Right ventricle myocardium inferior (tissue), 1 donor: Measurements from ENCODE around the gene RBM43. TPM values are rescaled to one million over a fixed set of nuclear protein-coding genes. Genes with fewer than 3 reads are reported as not detected.
"Not testable (repeated sequence)": the region's sequence is repeated elsewhere in the genome, so short reads cannot be mapped to it uniquely, and the experiment has no call there.

ENCODE experiments used
- ATAC-seq: fragments of 200-7000 bp; cut with Tn5 transposase; one replicate; pipeline ENCODE4 v1.9.1; 2020; ENCODE audit warnings: mild to moderate bottlenecking, moderate library complexity
- DNase-seq: peaks from one replicate; pipeline ENCODE4 v3.0.0; 2021; ENCODE audit errors: missing footprints
- intact Hi-C: fragments of 100-400 bp; cut with DNase I; formaldehyde crosslinking; loops from one replicate; pipeline ENCODE4 v1.11.0; 2022
- long read RNA-seq: library from polyadenylated mRNA; unstranded; transcript quantifications from one replicate; pipeline ENCODE4 v2.0.0, GENCODE V29; 2021
- total RNA-seq: library from RNA; stranded (reverse); fragmentation: NEBNext Ultra II Directional; extraction: Animal tissue kit (Norgen Biotek cat#: 25700); gene quantifications from one replicate; pipeline ENCODE4 v1.2.1, GENCODE V29; 2021
- donor health status: DM: no; HTN: yes; CAD: no; lungs with severe emphysema.

RBM43 gene
- 2.1 TPM for total RNA-seq
- long read RNA-seq: 0 reads

DNA sequence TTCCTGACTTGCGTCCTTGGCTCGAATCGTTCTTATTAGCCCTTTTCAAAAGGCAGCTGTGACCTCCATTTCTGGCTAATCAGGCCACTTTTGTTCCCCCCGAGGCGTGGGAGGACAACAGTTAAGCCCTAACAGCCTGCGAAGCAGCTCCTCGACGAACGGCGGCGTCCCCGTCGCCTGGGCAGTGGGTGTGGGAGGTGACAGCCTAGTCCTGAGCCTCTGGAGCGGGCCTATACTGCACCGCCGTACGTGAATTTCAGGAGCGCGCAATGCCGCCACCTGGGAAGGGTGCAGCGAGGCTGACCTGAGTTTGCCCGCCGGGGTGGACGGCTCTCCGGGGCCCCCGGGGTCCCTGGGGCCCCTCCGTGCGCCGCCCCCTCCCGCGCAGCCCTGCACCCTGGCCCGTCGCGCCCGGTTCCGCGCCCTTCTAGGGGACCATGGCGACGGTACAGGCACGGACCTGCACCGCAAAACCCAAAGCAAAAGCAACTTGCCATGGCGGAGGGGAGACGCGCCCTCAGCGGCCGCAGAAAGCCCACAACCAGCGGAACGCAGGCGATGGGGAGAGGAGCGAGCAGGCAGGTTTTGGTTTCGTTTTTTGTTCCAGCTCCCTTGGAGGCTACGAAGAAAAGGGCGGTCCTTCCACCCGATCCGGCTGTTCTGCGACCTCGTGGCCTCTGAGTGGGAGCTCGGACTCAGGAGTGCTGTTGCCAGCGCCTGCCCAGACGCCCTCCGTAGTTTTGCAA lies at the start of gene RBM43:
TSS of gene RBM43 (minus strand) at position 633 of the 746 bp plus-strand sequence. CDS start at position 497, 136 bp downstream.
- DNase-seq (peak; percentile 93), ATAC-seq (peak; percentile 96)
- intact Hi-C loops: loop anchor here (2.0 kb wide), 1 partner anchor 27 kb away; the partner anchor contains the start of gene NMI

DNA sequence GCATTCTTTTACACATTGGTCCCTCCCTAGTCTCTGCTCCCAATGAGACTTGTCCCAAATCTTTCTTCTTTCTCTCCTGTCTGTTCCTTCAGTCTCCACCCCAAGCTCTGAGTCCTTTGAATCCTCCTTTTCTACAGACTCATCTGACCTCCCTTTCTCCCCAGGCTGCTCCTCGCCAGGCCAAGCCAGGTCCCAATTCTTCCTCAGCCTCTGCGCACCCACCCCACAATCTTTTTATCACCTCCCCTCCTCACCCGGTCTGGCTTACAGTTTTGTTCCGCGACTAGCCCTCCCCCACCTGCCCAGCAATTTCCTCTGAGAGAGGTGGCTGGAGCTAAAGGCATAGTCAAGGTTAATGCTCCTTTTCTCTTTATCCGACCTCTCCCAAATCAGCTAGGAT lies 48.6 kb upstream of the RBM43 start:
- intact Hi-C loops, ATAC-seq, DNase-seq: not testable (repeated sequence)

DNA sequence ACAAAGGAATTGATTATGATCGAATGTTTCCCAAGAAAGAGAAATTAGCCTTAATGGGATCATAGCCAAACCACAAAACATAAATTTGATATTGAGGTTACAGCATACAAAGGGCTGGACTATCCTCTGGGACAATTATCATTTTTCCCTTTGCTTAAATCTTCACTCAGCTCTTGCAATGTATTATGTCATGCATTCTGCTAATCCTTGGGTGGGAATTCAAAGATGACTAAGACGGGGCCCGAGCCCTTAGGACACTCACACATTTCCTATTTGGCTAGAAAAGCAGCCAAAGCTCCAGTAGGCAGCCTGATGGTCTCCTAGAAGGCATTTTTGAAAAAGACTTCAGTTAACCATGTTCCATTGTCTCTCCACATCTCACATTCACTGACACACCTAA lies 45.0 kb upstream of the RBM43 start:
- peak; percentile 86 for ATAC-seq
- DNase-seq: no peak
- intact Hi-C loops: no loop called here

DNA sequence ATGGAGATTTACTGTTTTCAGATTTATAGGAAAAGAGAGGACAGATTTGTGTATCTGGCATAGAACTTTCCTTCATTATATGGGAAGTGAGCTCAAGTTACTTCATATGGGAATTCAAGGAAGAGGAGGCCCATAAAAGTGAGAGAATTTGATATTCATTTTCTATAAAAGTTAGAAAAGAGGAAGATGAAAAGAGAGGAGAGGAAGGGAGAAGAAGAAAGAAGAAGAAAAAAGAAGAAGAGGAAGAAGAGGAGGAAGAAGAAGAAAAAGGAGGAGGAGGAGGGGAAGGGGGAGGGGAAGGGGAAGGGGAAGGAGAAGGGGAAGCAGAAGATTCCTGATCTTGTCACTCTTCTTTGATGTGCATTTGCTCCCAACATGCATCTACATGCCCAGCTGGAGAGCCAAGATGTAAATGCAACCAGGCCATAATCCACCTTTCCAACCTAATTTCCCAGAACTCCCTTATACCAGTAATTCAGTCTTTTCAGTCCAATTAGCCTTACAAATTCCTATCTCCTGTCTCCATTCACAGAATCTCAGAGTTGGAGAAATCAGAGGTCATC lies 43.5 kb upstream of the RBM43 start:
- intact Hi-C loops: no loop called here
- no peak for DNase-seq
- no peak for ATAC-seq

DNA sequence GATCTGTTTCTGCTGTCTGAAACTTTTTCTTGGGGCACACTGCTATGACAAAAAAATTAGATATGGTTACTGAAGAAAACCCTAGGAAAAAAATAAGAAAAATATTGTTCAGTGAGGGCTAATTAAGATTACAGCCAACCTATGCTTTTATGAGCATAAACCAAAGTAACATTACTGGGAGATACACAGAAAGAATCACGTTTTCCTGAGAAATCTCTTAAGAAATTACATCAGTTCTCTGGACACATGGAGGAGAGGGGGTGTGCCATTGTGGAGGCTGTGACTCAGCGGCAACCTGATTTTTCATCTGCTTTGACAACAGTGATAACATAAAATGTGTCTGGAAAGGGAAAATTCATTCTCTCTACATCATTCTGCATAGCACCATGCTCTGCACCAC lies 41.2 kb upstream of the RBM43 start:
- intact Hi-C loops: no loop called here
- no peak for DNase-seq
- ATAC-seq: no peak

DNA sequence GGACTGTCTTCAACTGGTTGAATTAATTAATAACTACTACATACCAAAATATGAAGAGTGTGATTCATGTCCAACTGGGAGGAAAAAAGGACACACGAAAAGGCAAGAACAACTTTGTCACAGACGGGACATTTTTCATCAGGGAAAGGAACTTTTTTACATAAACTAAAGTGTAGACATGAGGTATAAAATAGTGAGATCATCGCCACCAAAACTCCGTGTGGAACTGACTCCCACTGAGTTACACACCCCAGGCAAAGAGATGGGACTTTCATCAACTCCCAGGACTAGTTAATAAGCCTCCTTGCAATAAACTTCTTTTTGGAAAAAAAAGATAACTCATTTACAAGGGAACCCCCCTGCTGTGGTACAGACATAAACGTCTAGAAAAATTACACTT lies 40.7 kb upstream of the RBM43 start:
- intact Hi-C loops: no loop called here
- ATAC-seq: no peak

DNA sequence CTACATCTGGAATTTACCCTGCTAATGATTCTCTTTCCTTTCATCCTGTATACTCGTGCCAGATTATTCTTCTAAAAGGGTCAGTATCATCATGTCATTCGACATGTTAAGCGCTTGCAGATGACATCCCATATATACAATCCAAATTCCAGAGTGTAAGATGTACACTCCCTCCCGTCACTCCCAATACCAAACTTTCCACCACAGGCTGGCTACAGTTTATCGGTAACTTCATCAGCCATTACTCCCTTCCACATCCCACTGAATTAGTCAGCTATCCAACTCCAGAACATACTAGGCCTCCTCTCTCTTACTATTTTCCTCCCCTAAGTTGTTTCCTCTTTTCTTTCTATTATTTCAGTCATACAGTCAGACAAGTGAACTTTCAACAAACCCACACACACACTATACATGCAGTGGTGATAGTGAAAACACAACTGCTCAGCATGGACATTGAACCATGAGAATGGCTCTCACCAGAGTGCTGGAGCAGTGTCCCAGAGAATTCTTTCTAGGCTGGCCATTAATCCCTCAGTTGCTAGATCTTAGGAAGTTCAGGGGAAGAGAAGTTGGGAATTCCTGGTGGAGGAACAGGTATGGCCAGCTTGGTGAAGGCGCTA lies 38.4 kb upstream of the RBM43 start:
- no peak for DNase-seq
- intact Hi-C loops: loop anchor here (10.0 kb wide), 1 partner anchor 115 kb away; no protein-coding TSS in a partner anchor

More for the DNA sequence above, 40.7 kb upstream of the RBM43 start:
- no peak for DNase-seq

DNA sequence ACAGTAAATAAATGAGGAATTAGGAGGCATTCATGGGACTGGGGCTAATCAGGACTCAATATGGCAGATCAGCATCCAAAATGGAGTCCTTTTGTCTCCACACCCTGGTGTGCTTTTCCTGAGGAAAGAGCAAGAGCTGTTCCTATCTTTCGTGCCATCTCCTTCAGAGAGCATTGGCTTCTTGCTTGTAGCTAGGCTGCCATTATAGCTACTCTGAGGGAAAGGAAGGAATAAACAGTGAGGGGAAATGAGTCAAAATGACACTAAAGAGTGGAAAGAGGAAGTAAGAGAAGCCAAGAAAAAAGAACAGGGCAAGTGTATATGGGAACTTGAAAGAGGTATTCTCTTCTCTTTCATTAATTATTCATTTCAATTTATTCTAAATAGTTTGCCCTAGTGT lies 36.2 kb upstream of the RBM43 start:
- DNase-seq (no peak), ATAC-seq (no peak)
- intact Hi-C loops: loop anchor here (10.0 kb wide), 1 partner anchor 117 kb away; no protein-coding TSS in a partner anchor

More for the DNA sequence above, 38.4 kb upstream of the RBM43 start:
- ATAC-seq: no peak

DNA sequence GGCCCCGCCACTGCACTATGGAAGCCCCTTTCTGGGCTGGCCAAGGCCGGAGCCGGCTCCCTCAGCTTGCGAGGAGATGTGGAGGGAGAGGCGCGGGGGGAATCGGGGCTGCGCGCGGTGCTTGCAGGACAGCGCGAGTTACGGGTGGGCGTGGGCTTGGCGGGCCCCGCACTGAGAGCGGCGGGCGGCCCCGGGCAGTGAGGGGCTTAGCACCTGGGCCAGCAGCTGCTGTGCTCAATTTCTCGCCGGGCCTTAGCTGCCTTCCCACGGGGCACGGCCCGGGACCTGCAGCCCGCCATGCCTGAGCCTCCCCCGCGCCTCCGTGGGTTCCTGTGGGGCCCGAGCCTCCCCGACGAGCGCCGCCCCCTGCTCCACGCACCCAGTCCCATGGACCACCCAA lies 34.3 kb upstream of the RBM43 start:
- intact Hi-C loops: loop anchor here (10.0 kb wide), 1 partner anchor 119 kb away; no protein-coding TSS in a partner anchor
- not testable (repeated sequence) for ATAC-seq, DNase-seq

DNA sequence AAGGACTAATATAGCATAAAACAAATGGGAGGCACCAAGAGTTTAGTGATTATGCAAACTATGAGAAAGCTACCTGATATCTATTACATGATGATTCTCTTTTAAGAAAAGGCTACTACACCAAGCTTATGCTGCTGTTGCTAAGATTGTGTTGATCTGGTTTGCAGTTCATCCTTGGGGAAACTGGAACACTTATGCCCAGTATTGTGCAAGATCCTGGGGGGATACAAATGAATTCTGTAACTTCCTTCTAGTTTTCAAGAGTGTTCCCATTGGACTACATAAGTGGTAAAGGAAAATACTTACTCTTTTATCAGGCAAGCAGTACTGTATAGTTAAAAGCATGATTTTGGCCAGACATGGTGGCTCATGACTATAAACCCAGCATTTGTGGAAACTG lies 30.9 kb upstream of the RBM43 start:
- ATAC-seq (no peak), DNase-seq (no peak)
- intact Hi-C loops: loop anchor here (10.0 kb wide), 1 partner anchor 122 kb away; no protein-coding TSS in a partner anchor

DNA sequence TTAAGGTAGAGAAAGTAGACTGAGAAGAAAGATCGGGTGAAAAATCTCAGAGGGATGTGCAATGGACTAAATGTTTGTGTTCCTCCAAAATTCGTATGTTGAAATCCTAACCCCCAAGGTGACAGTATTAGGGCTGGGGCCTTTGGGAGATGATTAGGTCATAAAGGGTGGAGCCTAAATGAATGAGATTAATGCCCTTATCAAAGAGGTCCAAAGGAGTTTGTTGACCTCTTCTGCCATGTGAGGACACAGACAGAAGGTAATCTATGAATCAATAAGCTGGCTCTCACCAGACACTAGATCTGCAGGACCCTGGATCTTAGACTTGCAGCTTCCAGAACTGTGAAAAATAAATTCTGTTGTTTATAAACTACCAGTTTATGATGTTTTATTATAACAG lies 30.5 kb upstream of the RBM43 start:
- intact Hi-C loops: loop anchor here (10.0 kb wide), 1 partner anchor 123 kb away; no protein-coding TSS in a partner anchor
- no peak for DNase-seq
- ATAC-seq: peak; percentile 38

DNA sequence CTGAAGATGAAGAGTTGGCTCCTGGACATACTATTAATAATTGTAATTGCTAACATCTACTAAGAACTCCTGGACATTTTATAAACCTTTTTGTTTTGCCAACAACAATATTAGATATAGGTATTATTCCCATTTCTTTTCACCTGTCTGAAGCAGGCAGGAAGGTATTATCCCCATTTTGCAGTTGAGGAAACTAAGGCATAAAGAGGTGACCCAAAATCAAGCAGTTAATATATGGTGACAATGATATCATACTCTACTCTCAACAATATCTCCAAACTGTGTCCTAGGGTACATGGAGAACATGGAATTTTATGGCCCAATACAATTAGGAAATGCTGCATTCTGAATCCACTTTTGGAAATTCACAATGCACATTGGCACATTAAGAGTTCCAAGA lies 29.6 kb upstream of the RBM43 start:
- intact Hi-C loops: loop anchor here (10.0 kb wide), 1 partner anchor 124 kb away; no protein-coding TSS in a partner anchor
- ATAC-seq (no peak), DNase-seq (no peak)

DNA sequence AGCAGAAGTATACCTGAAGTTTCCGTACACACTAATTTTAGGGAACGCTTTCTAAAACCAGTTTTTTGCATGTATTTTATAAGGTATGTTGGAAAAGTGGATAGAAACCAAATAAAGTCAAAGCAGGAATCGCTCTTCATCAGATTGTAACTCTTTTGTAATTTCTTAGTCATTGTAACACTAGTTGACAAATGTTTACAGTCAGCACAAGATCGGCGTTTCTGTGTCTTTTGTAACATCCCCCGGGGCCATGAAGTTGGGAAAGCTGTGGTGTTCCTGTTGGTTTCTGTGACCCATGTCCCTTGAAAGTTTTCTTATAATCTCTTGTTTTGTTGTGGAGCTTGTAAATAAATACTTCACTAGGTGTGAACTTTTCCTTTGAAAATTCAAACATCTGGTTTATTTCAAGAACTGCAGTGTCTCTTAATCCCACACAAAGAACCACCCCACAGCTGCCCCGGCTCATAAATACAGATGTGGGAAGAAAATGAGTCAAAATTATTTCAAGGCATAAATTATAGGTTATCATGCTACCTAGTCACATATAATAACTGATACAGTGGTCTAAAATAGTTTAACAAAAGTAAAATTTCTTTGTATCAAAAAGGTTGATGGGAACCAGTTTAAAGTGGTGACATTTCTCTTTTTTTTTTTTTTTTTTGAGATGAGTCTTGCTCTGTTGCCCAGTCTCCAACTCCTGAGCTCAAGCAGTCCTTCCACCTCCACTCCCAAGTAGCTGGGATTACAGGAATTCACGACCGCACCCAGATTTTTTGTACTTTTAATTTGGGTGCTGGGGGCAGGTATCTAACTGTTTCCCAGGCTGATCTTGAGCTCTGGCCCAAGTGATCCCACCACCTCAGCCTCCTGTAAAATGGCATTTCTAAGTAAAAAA lies 28.6 kb upstream of the RBM43 start:
- ATAC-seq: peak; percentile 47
- no peak for DNase-seq
- intact Hi-C loops: loop anchor here (2.0 to 10.0 kb wide), 2 partner anchors 29 to 125 kb away; partner anchors contain the start of gene RBM43

DNA sequence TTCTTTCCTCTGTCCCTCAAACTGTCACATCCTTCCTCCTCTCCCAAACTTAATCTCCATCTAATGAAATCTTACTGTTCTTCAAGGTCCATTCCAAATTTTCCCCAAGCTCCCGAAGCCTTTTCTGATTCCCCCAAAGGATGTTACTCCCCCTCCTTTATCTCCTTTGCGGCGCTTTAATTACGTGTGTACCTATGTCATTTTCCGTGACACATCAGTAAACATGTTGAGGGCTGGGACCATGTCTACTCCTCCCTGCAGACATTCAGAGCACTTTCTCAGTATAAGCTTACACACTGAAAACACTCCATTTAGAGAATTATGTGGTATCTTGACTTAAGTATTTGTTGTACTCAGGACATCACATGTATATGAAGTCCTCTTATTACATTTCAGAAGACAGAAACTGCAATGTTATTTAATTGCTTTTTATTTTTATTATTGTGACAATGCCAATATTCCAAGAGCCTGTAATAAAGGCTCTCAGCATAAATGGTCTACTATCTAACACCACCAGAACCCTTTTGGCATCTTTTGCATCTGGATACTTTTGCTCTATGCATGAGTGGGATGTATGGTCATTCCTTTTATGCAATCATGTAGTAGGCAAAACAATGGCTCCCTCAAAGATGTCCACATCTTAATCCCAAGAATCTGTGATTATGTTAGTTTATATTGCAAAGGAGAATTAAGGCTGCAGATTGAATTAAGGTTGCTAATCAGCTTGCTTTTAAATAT lies 26.0 kb upstream of the RBM43 start:
- intact Hi-C loops: loop anchor here (2.0 kb wide), 1 partner anchor 27 kb away; the partner anchor contains the start of gene RBM43
- no peak for ATAC-seq

DNA sequence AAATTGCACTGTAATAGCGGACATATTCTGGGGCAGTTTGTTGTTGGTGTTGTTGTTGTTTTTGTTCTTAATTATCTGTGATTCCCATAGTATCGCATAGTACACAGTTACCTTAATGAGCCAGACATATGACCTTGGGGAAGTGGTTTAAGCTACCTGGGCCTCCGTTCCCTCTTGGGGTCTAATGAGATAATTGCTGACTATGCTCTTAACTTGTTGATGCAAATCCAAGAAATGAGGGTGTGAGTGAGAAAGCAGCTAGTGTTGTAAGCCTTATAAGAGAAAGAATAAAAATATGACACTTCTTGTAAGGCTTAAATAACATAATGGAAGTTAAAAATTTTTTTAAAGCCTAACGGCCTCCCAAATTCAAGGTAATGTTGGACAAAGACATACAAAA lies 20.7 kb upstream of the RBM43 start:
- DNase-seq (no peak), ATAC-seq (no peak)
- intact Hi-C loops: no loop called here

More for the DNA sequence above, 26.0 kb upstream of the RBM43 start:
- DNase-seq: no peak

DNA sequence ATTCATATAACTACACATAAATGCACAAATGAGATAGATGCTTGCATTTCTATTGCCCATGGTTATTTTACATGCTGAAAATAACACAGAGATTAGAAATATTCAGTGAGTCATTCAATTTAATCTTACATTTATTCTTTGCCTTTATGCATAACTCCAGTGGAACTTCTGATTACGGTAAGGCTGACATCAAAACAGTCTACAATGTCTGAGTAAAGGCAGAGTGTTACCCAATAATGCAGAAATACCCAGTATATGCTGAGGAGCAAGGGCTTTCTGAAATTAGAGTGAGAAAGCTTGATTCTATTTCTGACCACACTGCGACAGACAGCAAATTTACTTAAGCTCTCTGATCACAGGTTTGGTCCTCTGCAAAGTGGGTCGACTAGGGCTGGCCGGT lies 18.6 kb upstream of the RBM43 start:
- no peak for ATAC-seq
- intact Hi-C loops: no loop called here

DNA sequence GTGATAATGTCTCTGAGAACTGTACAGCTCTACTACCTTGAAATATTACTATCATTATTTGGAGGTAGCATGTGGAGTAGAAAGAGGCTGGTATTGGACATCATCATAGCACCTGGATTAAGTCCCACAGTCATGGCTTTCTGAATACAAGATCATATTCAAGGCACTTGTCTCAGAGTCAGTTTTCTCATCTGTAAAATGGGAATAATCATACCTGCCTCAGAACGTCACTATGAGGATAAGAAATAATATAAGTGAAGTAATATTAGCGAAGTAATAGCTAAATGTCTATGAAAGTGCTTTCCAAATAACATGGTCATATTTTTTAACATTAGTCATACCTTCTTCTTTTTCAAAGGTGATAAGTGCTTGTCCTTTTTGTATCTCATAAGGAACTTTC lies 16.8 kb upstream of the RBM43 start:
- DNase-seq: no peak
- intact Hi-C loops: no loop called here
- no peak for ATAC-seq

More for the DNA sequence above, 18.6 kb upstream of the RBM43 start:
- no peak for DNase-seq

DNA sequence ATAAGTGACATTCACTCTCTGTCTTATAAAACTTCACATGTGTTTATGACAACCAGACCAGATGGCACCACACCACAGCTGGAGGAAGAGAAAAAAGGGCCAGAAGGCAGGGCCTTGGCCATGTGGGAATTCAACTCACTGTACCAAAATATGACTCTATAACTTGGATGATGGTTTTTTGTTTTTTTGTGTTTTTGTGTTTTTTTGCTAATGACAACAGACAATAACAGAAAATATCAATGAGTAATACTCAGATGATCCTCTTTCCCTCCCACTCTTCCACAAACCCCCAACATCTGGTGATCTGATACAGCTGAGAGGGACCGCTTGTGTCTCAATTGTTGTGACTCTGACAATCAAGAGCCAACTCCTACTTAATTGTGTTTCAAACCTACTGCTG lies 15.4 kb upstream of the RBM43 start:
- DNase-seq: no peak
- no peak for ATAC-seq
- intact Hi-C loops: no loop called here
